SJSA1 (cell line): Measurements from ENCODE around the gene USP33. TPM values are rescaled to one million over a fixed set of nuclear protein-coding genes. Genes with fewer than 3 reads are reported as not detected.
A peak's percentile ranks its signal among the peaks of the same experiment; 100 is the strongest.
"Not testable (repeated sequence)": the region's sequence is repeated elsewhere in the genome, so short reads cannot be mapped to it uniquely, and the experiment has no call there.

Source experiments
- DNase-seq, 2 experiments: peaks; one replicate each; pipeline ENCODE4 v3.0.0-alpha.2; 2015 to 2020; ENCODE audit warnings: low spot score in 2 of 2, low read depth in 1 of 2
- H3K27ac ChIP-seq: fragments of 250-450 bp; sonication (Bioruptor Pico); 2 replicates; pipeline ENCODE4 v1.5.1; 2020; ENCODE audit warnings: mild to moderate bottlenecking, moderate library complexity
- H3K27me3 ChIP-seq: fragments of 250-450 bp; sonication (Bioruptor Pico); replicated peaks from 2 replicates; pipeline ENCODE4 v1.5.1; 2020; ENCODE audit warnings: mild to moderate bottlenecking, moderate library complexity
- H3K36me3 ChIP-seq: fragments of 250-450 bp; sonication (Bioruptor Pico); 2 replicates; pipeline ENCODE4 v1.5.1; 2020; ENCODE audit warnings: mild to moderate bottlenecking
- H3K4me1 ChIP-seq: fragments of 250-450 bp; sonication (Bioruptor Pico); replicated peaks from 2 replicates; pipeline ENCODE4 v1.6.1; 2021; ENCODE audit warnings: mild to moderate bottlenecking
- H3K4me3 ChIP-seq: fragments of 250-450 bp; sonication (Bioruptor Pico); 2 replicates; pipeline ENCODE4 v1.5.1; 2020; ENCODE audit warnings: mild to moderate bottlenecking
- H3K9me3 ChIP-seq: fragments of 250-450 bp; sonication (Bioruptor Pico); replicated peaks from 2 replicates; pipeline ENCODE4 v1.5.1; 2020; ENCODE audit warnings: mild to moderate bottlenecking
- total RNA-seq: library from RNA; depleted of rRNA; stranded (reverse); fragments of >200 nt; shearing (Covaris generic); gene quantifications from 2 replicates; pipeline ENCODE4 v1.2.3, GENCODE V29; 2014

The USP33 gene
- total RNA-seq, 1 experiment from 2014 or later, result 90.3 TPM

DNA sequence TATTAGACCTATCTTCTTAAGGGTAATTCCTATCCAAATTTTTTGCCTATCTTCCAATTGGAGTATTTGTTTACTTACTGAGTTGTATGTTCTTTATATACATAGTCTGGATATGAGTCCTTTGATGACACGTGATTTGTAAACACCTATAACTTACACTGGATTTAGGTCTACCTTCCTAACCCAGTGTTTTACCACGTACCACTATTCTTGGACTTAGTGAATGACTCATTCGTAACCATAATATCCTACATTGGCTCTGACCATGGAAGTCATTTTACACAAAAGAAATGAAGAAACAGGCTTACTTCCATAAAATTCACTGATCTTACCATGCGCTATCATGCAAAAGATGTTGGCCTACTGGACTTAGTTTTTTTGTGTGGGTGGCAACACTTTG lies 53.3 kb downstream of the USP33 start:
- no peak for DNase-seq
- H3K4me1 ChIP-seq, result no peaks in the 10 kb centered on the region
- H3K27ac ChIP-seq, result no peak overlapping the region
- H3K27me3 ChIP-seq, result no peaks in the 10 kb centered on the region
- H3K36me3 ChIP-seq, result peaks cover 42% of the 10 kb centered on the region
- H3K4me3 ChIP-seq, result no peak overlapping the region
- H3K9me3 ChIP-seq, result no peaks in the 10 kb centered on the region

DNA sequence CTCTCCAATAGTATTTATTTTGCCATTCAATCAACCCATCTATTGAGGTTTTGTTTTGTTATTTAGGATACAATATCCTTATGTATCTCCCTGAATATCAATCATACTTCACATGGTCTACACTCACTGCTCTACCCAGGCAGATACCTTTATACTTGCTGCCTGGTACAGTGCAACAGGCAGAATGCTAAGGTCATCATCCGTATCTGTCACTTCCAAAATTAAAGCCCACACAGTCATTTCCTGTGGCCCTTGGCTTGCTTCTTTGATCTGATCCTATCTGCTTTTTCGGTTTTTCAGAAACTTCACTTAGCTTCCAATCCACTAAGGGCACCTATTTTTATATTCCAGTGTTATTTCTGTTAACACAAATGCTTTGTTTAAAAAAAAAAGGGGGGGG lies 54.9 kb downstream of the USP33 start:
- Histone ChIP-seq H3K4me3 (no peak overlapping the region), H3K27me3 (no peaks in the 10 kb centered on the region), H3K4me1 (no peaks in the 10 kb centered on the region), H3K27ac (no peak overlapping the region), H3K36me3 (peaks cover 32% of the 10 kb centered on the region), H3K9me3 (no peaks in the 10 kb centered on the region)
- no peak for DNase-seq

DNA sequence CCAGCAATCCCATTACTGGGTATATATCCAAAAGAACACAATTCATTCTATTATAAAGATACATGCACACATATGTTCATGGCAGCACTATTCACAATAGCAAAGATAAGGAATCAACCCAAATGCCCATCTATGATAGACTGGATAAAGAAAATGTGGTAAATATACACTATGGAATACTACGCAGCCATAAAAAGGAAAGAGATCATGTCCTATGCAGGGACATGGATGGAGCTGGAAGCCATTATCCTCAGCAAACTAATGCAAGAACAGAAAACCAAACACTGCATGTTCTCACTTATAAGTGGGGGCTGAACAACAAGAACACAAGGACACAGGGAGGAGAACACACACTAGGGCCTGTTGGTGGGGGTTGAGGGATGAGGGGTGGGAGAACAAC lies 60.0 kb downstream of the USP33 start:
- H3K4me3 ChIP-seq, H3K27me3 ChIP-seq, DNase-seq, H3K9me3 ChIP-seq, H3K27ac ChIP-seq, H3K4me1 ChIP-seq: not testable (repeated sequence)
- H3K36me3 ChIP-seq, result peaks cover 26% of the 10 kb centered on the region

DNA sequence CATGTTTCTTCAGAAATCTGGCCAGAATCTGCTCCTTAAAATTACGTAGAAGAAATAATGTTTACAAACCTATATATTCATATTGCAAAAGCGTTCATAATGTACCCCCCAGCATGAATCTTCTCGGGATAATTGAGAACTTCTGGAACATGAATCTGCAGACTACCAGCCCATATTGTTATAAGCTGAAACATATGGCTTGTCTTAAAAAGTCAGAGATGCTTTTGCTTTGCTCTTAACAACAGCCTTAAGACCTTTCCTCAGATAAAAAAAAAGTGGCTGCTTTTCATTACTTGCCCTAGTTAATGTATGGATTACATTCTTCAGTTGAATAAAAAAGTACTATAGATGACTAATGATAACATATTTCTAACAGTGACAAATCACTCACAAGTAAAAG lies 62.2 kb downstream of the USP33 start:
- Histone ChIP-seq H3K27me3 (no peaks in the 10 kb centered on the region), H3K4me3 (no peak overlapping the region), H3K27ac (no peak overlapping the region), H3K36me3 (peaks cover 26% of the 10 kb centered on the region), H3K9me3 (no peaks in the 10 kb centered on the region), H3K4me1 (no peaks in the 10 kb centered on the region)
- no peak for DNase-seq

DNA sequence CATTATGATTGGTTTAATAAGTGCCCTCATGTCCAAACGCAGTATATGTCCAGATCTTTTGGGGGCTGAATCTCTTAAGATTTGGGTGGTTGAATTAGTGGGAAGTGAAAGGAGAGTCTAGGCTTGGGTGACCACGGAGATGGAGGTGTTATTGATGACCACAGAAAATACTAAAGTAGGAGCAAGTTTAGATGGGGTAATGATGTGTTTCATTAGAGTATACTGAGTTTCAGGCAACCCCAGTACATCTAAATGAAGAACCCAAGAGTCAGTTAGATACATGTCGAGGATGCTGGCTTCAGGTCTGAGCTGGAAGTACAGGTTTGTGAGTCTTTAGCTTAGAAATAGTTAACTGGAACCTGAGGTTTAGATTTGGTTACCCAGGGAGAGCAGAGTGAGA lies 70.7 kb downstream of the USP33 start:
- no peak for DNase-seq
- Histone ChIP-seq H3K27me3 (no peaks in the 10 kb centered on the region), H3K36me3 (0 out of 2 replicates have a peak, but pooled peaks cover 2% of the 10 kb centered on the region), H3K27ac (no peak overlapping the region), H3K4me1 (peaks cover 3% of the 10 kb centered on the region), H3K4me3 (no peak overlapping the region), H3K9me3 (no peaks in the 10 kb centered on the region)

DNA sequence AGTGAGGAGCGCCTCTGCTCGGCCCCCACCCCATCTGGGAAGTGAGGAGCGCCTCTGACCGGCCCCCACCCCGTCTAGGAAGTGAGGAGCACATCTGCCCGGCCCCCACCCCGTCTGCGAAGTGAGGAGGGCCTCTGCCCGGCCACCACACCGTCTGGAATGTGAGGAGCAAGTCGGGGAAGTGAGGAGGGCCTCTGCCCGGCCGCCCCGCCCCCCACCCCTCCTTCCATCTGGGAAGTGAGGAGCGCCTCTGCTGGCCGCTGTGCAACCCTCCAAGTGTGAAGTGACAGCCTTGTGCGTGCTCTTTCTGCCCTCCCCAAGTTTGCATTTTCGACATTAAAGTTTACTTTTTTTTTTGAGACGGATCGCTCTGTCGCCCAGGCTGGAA lies 72.1 kb downstream of the USP33 start:
- no peaks in the 10 kb centered on the region for H3K27me3 ChIP-seq
- no peak overlapping the region for H3K27ac ChIP-seq
- 0 out of 2 replicates have a peak, but pooled peaks cover 2% of the 10 kb centered on the region for H3K36me3 ChIP-seq
- peaks cover 8% of the 10 kb centered on the region for H3K4me1 ChIP-seq
- no peak overlapping the region for H3K4me3 ChIP-seq
- H3K9me3 ChIP-seq, result no peaks in the 10 kb centered on the region
- no peak for DNase-seq

DNA sequence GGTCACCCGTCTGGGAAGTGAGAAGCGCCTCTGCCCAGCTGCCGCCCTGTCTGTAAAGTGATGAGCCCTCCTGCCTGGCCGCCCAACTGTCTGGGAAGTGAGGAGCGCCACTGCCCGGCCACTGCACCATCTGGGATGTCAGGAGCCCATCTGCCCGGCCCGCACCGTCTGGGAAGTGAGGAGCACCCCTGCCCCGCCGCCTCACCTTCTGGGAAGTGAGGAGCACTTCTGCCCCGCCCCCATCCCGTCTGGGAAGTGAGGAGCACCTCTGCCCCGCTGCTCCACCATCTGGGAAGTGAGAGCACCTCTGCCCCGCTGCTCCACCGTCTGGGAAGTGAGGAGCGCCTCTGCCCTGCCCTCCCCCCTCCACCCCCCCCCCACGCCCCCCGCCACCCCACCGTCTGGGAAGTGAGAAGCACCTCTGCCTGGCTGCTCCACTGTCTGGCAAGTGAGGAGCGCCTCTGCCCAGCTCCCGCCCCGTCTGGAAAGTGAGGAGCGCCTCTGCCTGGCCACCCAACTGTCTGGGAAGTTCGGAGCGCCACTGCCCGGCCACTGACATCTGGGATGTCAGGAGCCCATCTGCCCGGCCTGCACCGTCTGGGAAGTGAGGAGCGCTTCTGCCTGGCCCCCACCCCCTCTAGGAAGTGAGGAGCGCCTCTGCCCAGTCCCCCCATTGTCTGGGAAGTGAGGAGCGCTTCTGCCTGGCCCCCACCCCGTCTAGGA lies 72.7 kb downstream of the USP33 start:
- H3K4me3 ChIP-seq, result no peak overlapping the region
- DNase-seq, result no peak
- H3K27ac ChIP-seq, result no peak overlapping the region
- H3K4me1 ChIP-seq, result peaks cover 8% of the 10 kb centered on the region
- H3K9me3 ChIP-seq, result no peaks in the 10 kb centered on the region
- 0 out of 2 replicates have a peak, but pooled peaks cover 2% of the 10 kb centered on the region for H3K36me3 ChIP-seq
- H3K27me3 ChIP-seq, result no peaks in the 10 kb centered on the region

DNA sequence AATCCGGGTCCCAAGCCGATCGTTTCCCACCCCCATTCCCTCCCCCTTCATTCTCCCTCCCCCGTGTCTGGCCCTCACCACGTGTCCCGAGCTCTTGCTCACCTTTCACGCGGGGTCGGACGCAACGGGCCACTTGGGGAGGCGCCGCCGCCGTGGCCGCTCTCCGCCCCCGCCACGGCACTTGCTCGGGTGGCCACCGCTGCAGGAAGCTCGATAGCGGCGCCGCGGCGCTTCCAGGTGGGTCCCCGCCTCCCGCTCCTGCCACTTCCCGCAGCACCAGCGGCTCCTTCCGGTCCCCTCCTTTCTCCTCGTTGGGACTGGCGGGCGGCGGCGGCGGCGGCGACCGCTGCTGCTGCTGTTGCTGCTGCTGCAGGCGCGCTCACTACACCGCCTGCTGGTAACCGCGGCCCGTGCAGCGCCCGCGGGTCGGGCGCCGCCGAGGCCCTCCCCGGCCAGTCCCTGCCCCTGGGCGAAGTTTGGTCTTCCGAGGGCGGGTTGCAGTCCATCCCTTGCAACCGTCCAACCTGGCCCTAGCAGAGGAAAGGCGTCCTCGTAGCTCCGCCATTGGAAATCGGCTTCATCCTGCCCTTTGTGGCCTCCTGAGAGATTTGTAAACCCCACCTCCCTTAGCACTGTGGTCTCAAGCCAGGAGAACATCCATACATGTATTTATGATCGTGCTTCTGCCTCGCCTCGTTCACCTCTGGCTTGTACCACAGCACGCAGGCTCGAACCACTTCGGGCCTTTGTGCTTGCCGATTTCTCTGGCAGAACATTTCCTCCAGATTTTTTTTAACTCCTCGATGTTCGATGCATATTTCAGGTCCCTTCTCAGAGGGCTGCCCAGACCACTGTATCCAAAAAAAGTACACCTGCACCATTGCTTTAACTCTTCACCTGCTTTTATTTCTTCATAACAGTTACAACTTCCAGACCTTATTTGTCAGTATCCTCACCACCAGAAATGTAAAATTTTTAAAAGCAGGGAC lies 76.2 kb downstream of the USP33 start:
- no peaks in the 10 kb centered on the region for H3K36me3 ChIP-seq
- H3K9me3 ChIP-seq, result no peaks in the 10 kb centered on the region
- H3K4me1 ChIP-seq, result peaks cover 8% of the 10 kb centered on the region
- peak; percentile 97 to 98 for DNase-seq
- peak overlapping the region; percentile 84 for H3K27ac ChIP-seq
- H3K27me3 ChIP-seq, result no peaks in the 10 kb centered on the region
- peak overlapping the region; percentile 61 for H3K4me3 ChIP-seq

DNA sequence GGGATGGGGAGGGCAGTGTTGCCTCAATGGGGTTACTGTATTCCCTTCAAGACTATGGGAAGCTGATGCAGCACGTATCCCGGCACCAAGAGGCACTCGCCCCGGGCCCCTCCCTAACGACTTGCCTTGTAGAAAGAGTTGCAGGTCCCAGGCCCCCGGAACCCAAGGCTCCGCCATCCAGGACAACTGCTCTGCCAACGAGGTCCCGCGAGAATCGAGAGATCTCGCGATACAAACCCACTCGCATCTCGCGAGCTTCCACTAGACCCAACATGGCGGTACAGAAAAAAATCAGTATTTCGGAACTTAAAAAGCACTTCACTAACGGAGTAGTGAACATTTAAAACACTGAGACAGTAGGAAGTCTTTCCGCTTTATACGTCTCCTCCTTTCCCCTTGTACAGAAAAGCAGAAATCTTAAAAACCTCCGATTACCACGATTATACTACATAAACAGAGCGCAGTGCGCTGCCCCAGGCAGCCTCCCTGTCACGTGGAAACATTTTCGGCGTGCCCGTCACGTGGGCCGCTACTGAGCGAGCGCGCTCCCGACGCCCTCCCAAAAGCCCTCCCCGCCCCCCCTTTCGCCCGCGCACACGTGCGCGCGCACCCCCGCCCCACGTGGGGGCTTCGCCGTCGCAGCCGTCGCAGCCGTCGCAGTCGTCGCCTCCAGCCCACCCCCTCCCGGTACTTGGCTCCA lies 77.0 kb downstream of the USP33 start, which contains the start of gene ZZZ3:
ZZZ3 (minus strand) TSS at position 199 of the 700 bp plus-strand sequence. CDS start 49,304 bp downstream, outside the sequence.
- H3K4me3 ChIP-seq, result peak within 1 kb of the TSS; percentile 61
- peak; percentile 91 to 97 for DNase-seq
- H3K27ac ChIP-seq, result peak within 1 kb of the TSS; percentile 84
- peaks cover 8% of the 10 kb centered on the region for H3K4me1 ChIP-seq
- no peaks in the 10 kb centered on the region for H3K9me3 ChIP-seq
- no peaks in the 10 kb centered on the region for H3K36me3 ChIP-seq
- H3K27me3 ChIP-seq, result no peaks in the 10 kb centered on the region

DNA sequence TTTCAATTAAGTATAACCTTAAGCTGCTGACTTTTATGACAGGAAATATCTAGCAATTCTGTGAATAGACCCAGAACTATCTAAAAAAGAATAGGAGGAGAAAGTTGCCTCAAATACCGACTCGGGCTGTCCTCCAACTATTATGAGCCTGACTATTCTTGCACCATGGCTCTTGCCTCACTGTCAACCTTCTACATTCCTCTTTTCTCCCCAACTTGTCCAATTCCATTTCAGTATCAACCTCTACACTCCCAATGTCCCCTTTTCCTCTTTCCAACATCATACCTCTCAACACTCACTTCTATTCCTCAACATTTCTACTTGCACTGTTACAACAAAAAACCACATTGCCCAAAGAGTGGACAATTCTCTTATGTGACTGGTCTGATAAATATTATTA lies 79.5 kb downstream of the USP33 start:
- no peak for DNase-seq
- no peak overlapping the region for H3K4me3 ChIP-seq
- H3K4me1 ChIP-seq, result peaks cover 8% of the 10 kb centered on the region
- H3K36me3 ChIP-seq, result 0 out of 2 replicates have a peak, but pooled peaks cover 2% of the 10 kb centered on the region
- no peaks in the 10 kb centered on the region for H3K27me3 ChIP-seq
- H3K9me3 ChIP-seq, result no peaks in the 10 kb centered on the region
- H3K27ac ChIP-seq, result no peak overlapping the region

DNA sequence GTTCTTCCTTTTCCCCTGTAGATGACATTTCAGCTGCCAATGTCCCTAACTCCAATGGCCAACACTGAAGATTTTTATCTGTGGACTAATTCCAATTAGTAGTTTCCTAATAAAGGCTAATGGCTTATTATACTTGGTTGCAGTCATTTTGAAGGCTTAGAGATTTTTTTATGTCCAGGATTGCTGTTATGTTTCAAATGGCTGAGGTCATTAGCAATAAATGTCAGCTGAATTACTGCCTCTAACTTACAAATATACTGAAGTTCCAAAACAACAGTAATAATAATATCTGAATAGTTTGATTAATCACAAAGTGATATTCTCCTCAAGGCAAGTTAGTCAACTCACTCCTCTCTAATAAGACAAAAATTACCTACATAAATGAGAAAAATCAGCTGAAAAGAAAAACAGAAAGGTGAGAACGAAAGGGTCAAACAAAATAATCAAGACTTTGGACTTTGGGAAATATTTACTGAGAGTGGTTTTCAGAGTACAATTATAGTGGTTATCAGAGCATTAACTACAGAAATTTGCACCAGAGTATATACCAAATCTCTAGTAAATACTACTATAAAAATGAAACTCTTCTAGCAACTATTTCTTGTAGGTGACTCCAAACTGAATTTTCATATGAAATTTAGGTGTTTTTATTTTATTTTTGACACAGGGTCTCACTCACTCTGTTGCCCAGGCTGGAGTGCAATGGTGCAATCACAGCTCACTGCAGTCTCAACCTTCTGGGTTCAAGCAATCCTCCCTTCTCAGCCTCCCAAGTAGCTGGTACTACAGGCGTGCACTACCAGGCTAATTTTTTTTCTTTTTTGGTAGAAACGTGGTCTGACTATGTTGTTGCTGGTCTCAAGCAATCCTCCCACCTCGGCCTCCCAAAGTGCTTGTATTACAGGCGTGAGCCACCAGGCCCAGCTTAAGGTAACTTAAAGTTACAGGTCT lies 80.7 kb downstream of the USP33 start:
- H3K27me3 ChIP-seq, result no peaks in the 10 kb centered on the region
- 0 out of 2 replicates have a peak, but pooled peaks cover 2% of the 10 kb centered on the region for H3K36me3 ChIP-seq
- DNase-seq, result no peak
- H3K27ac ChIP-seq, result no peak overlapping the region
- H3K4me1 ChIP-seq, result peaks cover 12% of the 10 kb centered on the region
- no peaks in the 10 kb centered on the region for H3K9me3 ChIP-seq
- H3K4me3 ChIP-seq, result no peak overlapping the region

DNA sequence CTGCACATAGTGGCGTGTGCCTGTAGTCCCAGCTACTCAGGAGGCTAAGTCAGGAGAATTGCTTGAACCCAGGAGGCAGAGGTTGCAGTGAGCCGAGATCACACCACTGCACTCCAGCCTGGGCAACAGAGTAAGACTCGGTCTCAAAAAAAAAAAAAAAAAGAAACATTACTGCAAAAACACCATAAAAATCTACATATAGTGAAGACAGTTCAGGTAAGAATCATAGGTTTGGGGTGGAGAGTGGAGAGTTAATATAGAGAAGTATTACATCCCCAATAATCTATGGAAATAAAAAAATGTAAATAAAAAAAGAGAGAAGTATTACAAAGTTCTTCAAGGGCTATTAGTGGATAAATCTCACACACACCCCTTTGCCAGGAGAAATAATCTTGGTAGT lies 84.8 kb downstream of the USP33 start:
- H3K36me3 ChIP-seq, DNase-seq, H3K4me3 ChIP-seq, H3K27ac ChIP-seq, H3K9me3 ChIP-seq, H3K27me3 ChIP-seq: not testable (repeated sequence)
- peaks cover 34% of the 10 kb centered on the region for H3K4me1 ChIP-seq
